ENCODE data around the gene BCL7A.

- peak; percentile 34 for TF ChIP-seq CTCF (IDR thresholded peaks at IDR 0.05; ENCODE audit: poor library complexity)
- no peak for TF ChIP-seq EZH2 (IDR thresholded peaks at IDR 0.05; ENCODE audit: borderline replicate concordance)
- no peak for TF ChIP-seq EZH2phosphoT487 (IDR thresholded peaks at IDR 0.05; ENCODE audit: low read depth, severe bottlenecking, unreplicated experiment)
Measured at GRCh38 chr12:122064025-122064777, 42.5 kb downstream of the BCL7A start.

All from hepatocyte (in vitro differentiated cells).